ENCODE data around the gene ZNF195.

The ZNF195 gene

GRCh38 chr11:3368199-3368598 lies 10.7 kb downstream of the ZNF195 start:
- TF ChIP-seq CTCF (conservative IDR thresholded peaks at IDR 0.05; ENCODE audit: control insufficient read depth, insufficient read depth, low read depth, low read length), result no peak
- no peak overlapping the region for H3K4me3 ChIP-seq (ENCODE audit: control insufficient read depth, low read depth, low read length)
- no peak for DNase-seq (ENCODE audit: low read depth)

GRCh38 chr11:3367221-3367620 lies 11.7 kb downstream of the ZNF195 start:
- TF ChIP-seq CTCF (conservative IDR thresholded peaks at IDR 0.05; ENCODE audit: control insufficient read depth, insufficient read depth, low read depth, low read length), result no peak
- H3K4me3 ChIP-seq (ENCODE audit: control insufficient read depth, low read depth, low read length), result no peak overlapping the region
- DNase-seq (ENCODE audit: low read depth), result no peak

GRCh38 chr11:3359092-3359824 lies 19.7 kb downstream of the ZNF195 start:
- DNase-seq (ENCODE audit: low read depth), result peak; percentile 28
- no peak for TF ChIP-seq CTCF (conservative IDR thresholded peaks at IDR 0.05; ENCODE audit: control insufficient read depth, insufficient read depth, low read depth, low read length)
- H3K4me3 ChIP-seq (ENCODE audit: control insufficient read depth, low read depth, low read length), result no peak overlapping the region

- no peak for TF ChIP-seq CTCF (conservative IDR thresholded peaks at IDR 0.05; ENCODE audit: control insufficient read depth, insufficient read depth, low read depth, low read length)
- no peak overlapping the region for H3K4me3 ChIP-seq (ENCODE audit: control insufficient read depth, low read depth, low read length)
- no peak for DNase-seq (ENCODE audit: low read depth)
These were observed 20.8 kb downstream of the ZNF195 start for GRCh38 chr11:3357994-3358676.

GRCh38 chr11:3357302-3357701 lies 21.6 kb downstream of the ZNF195 start:
- TF ChIP-seq CTCF (conservative IDR thresholded peaks at IDR 0.05; ENCODE audit: control insufficient read depth, insufficient read depth, low read depth, low read length), result no peak

GRCh38 chr11:3356858-3357257 lies 22.1 kb downstream of the ZNF195 start:
- DNase-seq (ENCODE audit: low read depth), result no peak
- H3K4me3 ChIP-seq (ENCODE audit: control insufficient read depth, low read depth, low read length), result no peak overlapping the region
- TF ChIP-seq CTCF (conservative IDR thresholded peaks at IDR 0.05; ENCODE audit: control insufficient read depth, insufficient read depth, low read depth, low read length), result no peak

More at GRCh38 chr11:3357302-3357701, 21.6 kb downstream of the ZNF195 start:
- DNase-seq (ENCODE audit: low read depth), result no peak
- H3K4me3 ChIP-seq (ENCODE audit: control insufficient read depth, low read depth, low read length), result no peak overlapping the region

All from fibroblast of mammary gland (primary cell).